22Rv1 (cell line): ENCODE results near the gene C2orf15.

ENCODE experiments used
- ZFX ChIP-seq: fragments of 450-650 bp; IDR thresholded peaks from 2 replicates; pipeline ENCODE4 v1.6.1; 2017; ENCODE audit warnings: antibody characterized with exemption, borderline replicate concordance
- TF ChIP-seq, protein P1 (sequence below): fragments of 450-650 bp; IDR thresholded peaks from 2 replicates; pipeline ENCODE4 v1.5.1; 2017; ENCODE audit warnings: mild to moderate bottlenecking

DNA sequence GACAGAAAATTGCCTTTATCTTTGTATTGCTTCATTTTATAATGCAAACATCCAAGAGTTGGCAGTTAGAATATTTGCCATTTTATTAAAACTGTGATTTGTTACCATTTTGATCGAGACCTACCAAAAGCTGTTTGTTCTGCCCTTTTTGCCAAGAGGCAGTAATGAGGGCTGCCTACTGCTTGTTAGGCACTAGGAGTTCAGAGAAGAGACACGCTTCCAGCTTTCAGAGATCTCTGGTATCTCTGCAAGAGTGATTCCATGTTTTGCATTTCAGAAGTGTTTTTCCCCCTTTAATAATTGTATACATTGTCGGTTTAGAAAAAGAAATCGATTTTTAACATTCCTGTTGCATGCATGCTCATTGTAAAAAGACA, 40.1 kb downstream of the C2orf15 start:
- TF ChIP-seq, protein P1, sequence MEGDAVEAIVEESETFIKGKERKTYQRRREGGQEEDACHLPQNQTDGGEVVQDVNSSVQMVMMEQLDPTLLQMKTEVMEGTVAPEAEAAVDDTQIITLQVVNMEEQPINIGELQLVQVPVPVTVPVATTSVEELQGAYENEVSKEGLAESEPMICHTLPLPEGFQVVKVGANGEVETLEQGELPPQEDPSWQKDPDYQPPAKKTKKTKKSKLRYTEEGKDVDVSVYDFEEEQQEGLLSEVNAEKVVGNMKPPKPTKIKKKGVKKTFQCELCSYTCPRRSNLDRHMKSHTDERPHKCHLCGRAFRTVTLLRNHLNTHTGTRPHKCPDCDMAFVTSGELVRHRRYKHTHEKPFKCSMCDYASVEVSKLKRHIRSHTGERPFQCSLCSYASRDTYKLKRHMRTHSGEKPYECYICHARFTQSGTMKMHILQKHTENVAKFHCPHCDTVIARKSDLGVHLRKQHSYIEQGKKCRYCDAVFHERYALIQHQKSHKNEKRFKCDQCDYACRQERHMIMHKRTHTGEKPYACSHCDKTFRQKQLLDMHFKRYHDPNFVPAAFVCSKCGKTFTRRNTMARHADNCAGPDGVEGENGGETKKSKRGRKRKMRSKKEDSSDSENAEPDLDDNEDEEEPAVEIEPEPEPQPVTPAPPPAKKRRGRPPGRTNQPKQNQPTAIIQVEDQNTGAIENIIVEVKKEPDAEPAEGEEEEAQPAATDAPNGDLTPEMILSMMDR: no peak
- TF ChIP-seq ZFX: no peak
